H1 (cell line): ENCODE results near the gene NUFIP2. TPM values are rescaled to one million over a fixed set of nuclear protein-coding genes. Genes with fewer than 3 reads are reported as not detected.

Experiments used
- CTCF ChIA-PET: fragments of 300-600 bp; sonication (Branson Sonifier 250); formaldehyde crosslinking; loops from one replicate; lab custom pipeline; 2021; ENCODE audit not compliant: partially characterized antibody; lab: Charles Lee
- POLR2A ChIA-PET: fragments of 300-600 bp; sonication (Branson Sonifier 250); formaldehyde crosslinking; loops from one replicate; lab custom pipeline; 2021; ENCODE audit warnings: inconsistent platforms; ENCODE audit not compliant: partially characterized antibody; lab: Charles Lee
- DNase-seq, 2 experiments: peaks; one replicate each; pipeline versions ENCODE4 v3.0.0 to v3.0.0-alpha.2; 2010 to 2022; ENCODE audit warnings: low spot score in 2 of 2, low read depth in 1 of 2, mixed read lengths in 1 of 2
- FAIRE-seq: peaks from 2 replicates; lab custom pipeline; 2011; peaks lifted over from hg19 to GRCh38; lab: Jason Lieb, UNC
- H2AFZ ChIP-seq: 2 replicates; pipeline ENCODE4 v1.8.1; 2012; ENCODE audit warnings: low read length, inconsistent platforms
- H2AK5ac ChIP-seq: 2 replicates; pipeline ENCODE4 v1.6.1; 2013; ENCODE audit warnings: low read depth, low read length
- H2BK120ac ChIP-seq: replicated peaks from 2 replicates; pipeline ENCODE3; 2013; ENCODE audit warnings: low read depth, low read length, inconsistent platforms
- H2BK12ac ChIP-seq: 2 replicates; pipeline ENCODE4 v1.6.1; 2013; ENCODE audit warnings: low read depth, low read length
- H2BK15ac ChIP-seq: 2 replicates; pipeline ENCODE4 v1.6.1; 2013; ENCODE audit warnings: low read length
- H2BK20ac ChIP-seq: 2 replicates; pipeline ENCODE4 v1.6.1; 2013; ENCODE audit warnings: low read length
- H2BK5ac ChIP-seq: 2 replicates; pipeline ENCODE4 v1.6.1; 2013; ENCODE audit warnings: low read depth, low read length
- H3K14ac ChIP-seq: 2 replicates; pipeline ENCODE4 v1.6.1; 2013; ENCODE audit warnings: inconsistent platforms; ENCODE audit not compliant: insufficient read length
- H3K18ac ChIP-seq: 2 replicates; pipeline ENCODE4 v1.6.1; 2013; ENCODE audit warnings: low read length; ENCODE audit errors: extremely low read depth
- H3K23ac ChIP-seq: 2 replicates; pipeline ENCODE4 v1.6.1; 2013; ENCODE audit warnings: inconsistent platforms; ENCODE audit not compliant: insufficient read length
- H3K23me2 ChIP-seq: 2 replicates; pipeline ENCODE4 v1.6.1; 2013; ENCODE audit warnings: low read depth, low read length
- H3K27ac ChIP-seq: 2 replicates; pipeline ENCODE4 v1.6.1; 2011; ENCODE audit warnings: low read depth, low read length, inconsistent platforms
- H3K27me3 ChIP-seq, 4 experiments: replicated peaks in 1 of 4; 1 replicate in 1 of 4; 2 replicates in 3 of 4; pipeline versions ENCODE4 v1.6.1 to v1.8.1; 2011 to 2013; ENCODE audit warnings: low read length in 3 of 4, mild to moderate bottlenecking in 3 of 4, inconsistent platforms in 2 of 4, mixed read lengths in 2 of 4, moderate library complexity in 1 of 4; ENCODE audit not compliant: control insufficient read depth in 3 of 4, insufficient read depth in 3 of 4; ENCODE audit errors: extremely low read depth in 1 of 4
- H3K36me3 ChIP-seq, 4 experiments: 2 replicates each; pipeline versions ENCODE4 v1.6.1 to v1.8.1; 2011 to 2013; ENCODE audit warnings: mild to moderate bottlenecking in 4 of 4, low read length in 3 of 4, moderate library complexity in 2 of 4, control low read depth in 1 of 4, inconsistent platforms in 1 of 4; ENCODE audit not compliant: insufficient read depth in 4 of 4, control insufficient read depth in 2 of 4
- H3K4ac ChIP-seq: replicated peaks from 2 replicates; pipeline ENCODE3; 2013; ENCODE audit warnings: low read length, low read depth, mixed read lengths, inconsistent platforms; ENCODE audit not compliant: insufficient read length
- H3K4me1 ChIP-seq, 4 experiments: replicated peaks in 1 of 4; 1 replicate in 1 of 4; 2 replicates in 3 of 4; pipeline versions ENCODE4 v1.6.1 to v1.8.1; 2011 to 2013; ENCODE audit warnings: low read length in 3 of 4, inconsistent platforms in 2 of 4, mixed read lengths in 1 of 4; ENCODE audit not compliant: insufficient read depth in 4 of 4, control insufficient read depth in 3 of 4
- H3K4me2 ChIP-seq, 2 experiments: 2 replicates each; pipeline versions ENCODE4 v1.6.1 to v1.8.1; 2011 to 2013; ENCODE audit warnings: low read depth in 2 of 2, low read length in 2 of 2, control low read depth in 1 of 2, inconsistent platforms in 1 of 2, mild to moderate bottlenecking in 1 of 2; ENCODE audit not compliant: insufficient read depth in 1 of 2
- H3K4me3 ChIP-seq, 4 experiments: fragments of 200-600, 300-600 bp in 1 of 4; sonication (generic), shearing (Covaris generic), sonication (Bioruptor Twin) in 1 of 4; 2 replicates each; pipeline versions ENCODE4 v1.5.1 to v1.8.1; 2011 to 2016; ENCODE audit warnings: low read length in 4 of 4, low read depth in 3 of 4, control low read depth in 2 of 4, inconsistent platforms in 2 of 4, mild to moderate bottlenecking in 2 of 4, mixed read lengths in 1 of 4, moderate library complexity in 1 of 4; ENCODE audit not compliant: insufficient read depth in 2 of 4; ENCODE audit errors: extremely low read depth in 1 of 4
- H3K56ac ChIP-seq: replicated peaks from 2 replicates; pipeline ENCODE3; 2013; ENCODE audit warnings: low read depth, mild to moderate bottlenecking, mixed read lengths, low read length, inconsistent platforms; ENCODE audit not compliant: insufficient read length
- H3K79me1 ChIP-seq: 2 replicates; pipeline ENCODE4 v1.6.1; 2013; ENCODE audit warnings: low read depth, low read length, control low read depth
- H3K79me2 ChIP-seq, 2 experiments: 2 replicates each; pipeline versions ENCODE4 v1.6.1 to v1.8.1; 2012 to 2013; ENCODE audit warnings: low read length in 2 of 2, mild to moderate bottlenecking in 2 of 2, inconsistent platforms in 1 of 2; ENCODE audit not compliant: insufficient read depth in 2 of 2, control insufficient read depth in 1 of 2
- H3K9ac ChIP-seq, 4 experiments: replicated peaks in 1 of 4; 1 replicate in 1 of 4; 2 replicates in 3 of 4; pipeline versions ENCODE4 v1.6.1 to v1.8.1; 2011 to 2013; ENCODE audit warnings: low read depth in 3 of 4, low read length in 3 of 4, control low read depth in 2 of 4, mild to moderate bottlenecking in 2 of 4, moderate library complexity in 2 of 4, inconsistent platforms in 1 of 4; ENCODE audit errors: extremely low read depth in 1 of 4
- H3K9me3 ChIP-seq, 2 experiments: 2 replicates each; pipeline versions ENCODE4 v1.6.1 to v1.8.1; 2012 to 2013; ENCODE audit warnings: mild to moderate bottlenecking in 2 of 2, moderate library complexity in 2 of 2, control low read depth in 1 of 2, inconsistent platforms in 1 of 2, low read depth in 1 of 2, low read length in 1 of 2, mixed read lengths in 1 of 2; ENCODE audit not compliant: insufficient read depth in 2 of 2
- H4K20me1 ChIP-seq, 2 experiments: replicated peaks in 1 of 2; 2 replicates each; pipeline versions ENCODE3 to v1.8.1; 2011 to 2013; ENCODE audit warnings: inconsistent platforms in 2 of 2, low read length in 2 of 2, mild to moderate bottlenecking in 1 of 2; ENCODE audit not compliant: insufficient read depth in 2 of 2, control insufficient read depth in 1 of 2
- H4K5ac ChIP-seq: 2 replicates; pipeline ENCODE4 v1.6.1; 2013; ENCODE audit warnings: low read length, low read depth, mixed read lengths, inconsistent platforms; ENCODE audit not compliant: insufficient read length
- H4K8ac ChIP-seq: 2 replicates; pipeline ENCODE4 v1.8.0; 2013; ENCODE audit warnings: mild to moderate bottlenecking, moderate library complexity, low read length, inconsistent platforms; ENCODE audit not compliant: insufficient read depth; ENCODE audit errors: extremely low read depth
- H4K91ac ChIP-seq: replicated peaks from 2 replicates; pipeline ENCODE3; 2013; ENCODE audit warnings: low read length, mixed read lengths, inconsistent platforms; ENCODE audit not compliant: insufficient read length
- BCL11A ChIP-seq, 2 experiments: IDR thresholded peaks; one replicate each; pipeline ENCODE4 v1.6.1; 2011; ENCODE audit warnings: low read depth in 2 of 2, low read length in 2 of 2, mild to moderate bottlenecking in 2 of 2
- CEBPB ChIP-seq: IDR thresholded peaks from 2 replicates; pipeline ENCODE4 v1.6.1; 2012; ENCODE audit warnings: low read depth, low read length
- CHD1 ChIP-seq: IDR thresholded peaks from 2 replicates; pipeline ENCODE4 v1.6.1; 2012; ENCODE audit warnings: low read depth, low read length, improper control_type of control experiment
- EGR1 ChIP-seq: IDR thresholded peaks from 2 replicates; pipeline ENCODE4 v1.6.1; 2011; ENCODE audit warnings: low read depth, low read length, borderline replicate concordance
- EZH2 ChIP-seq: fragments of 200-600 bp; sonication (generic); IDR thresholded peaks from 2 replicates; pipeline ENCODE4 v1.7.1; 2012; ENCODE audit warnings: low read depth, mild to moderate bottlenecking, moderate library complexity, low read length, inconsistent platforms; ENCODE audit not compliant: severe bottlenecking
- POLR2AphosphoS5 ChIP-seq: IDR thresholded peaks from 2 replicates; pipeline ENCODE4 v1.6.1; 2011; ENCODE audit warnings: low read depth, low read length
- SRF ChIP-seq: IDR thresholded peaks from 2 replicates; pipeline ENCODE4 v1.6.1; 2011; ENCODE audit warnings: mild to moderate bottlenecking, low read depth, low read length, moderate library complexity
- TEAD4 ChIP-seq: IDR thresholded peaks from 2 replicates; pipeline ENCODE4 v1.6.1; 2012; ENCODE audit warnings: low read depth, low read length, inconsistent platforms, mixed read lengths
- WGBS, 2 experiments: shearing (Covaris generic) in 1 of 2; methylation state at CpG; one replicate each; pipeline versions ENCODE4 v1.1.6 to v1.1.7; 2013 to 2015; ENCODE audit warnings: low lambda C conversion rate in 2 of 2, mixed read lengths in 2 of 2, inconsistent platforms in 1 of 2, low coverage in 1 of 2, missing lambda C conversion rate in 1 of 2; ENCODE audit not compliant: insufficient replicate concordance in 2 of 2, insufficient coverage in 1 of 2, insufficient read length in 1 of 2; ENCODE audit errors: extremely low coverage in 1 of 2, missing lambda C conversion rate in 1 of 2; 5-methylcytosine and 5-hydroxymethylcytosine counted together
- polyA plus RNA-seq, 7 experiments: library from polyadenylated mRNA; depleted of rRNA in 3 of 7; stranded (reverse) in 5 of 7; unstranded in 2 of 7; fragments of >200 nt in 5 of 7; fragments of 200-250 nt in 2 of 7; gene quantifications; 1 replicate in 5 of 7; 2 replicates in 1 of 7; 4 replicates in 1 of 7; pipeline versions ENCODE4 v1.2.1 to v1.2.3, GENCODE V29; 2011 to 2013; ENCODE audit warnings: missing spikeins in 2 of 7, mixed read lengths in 2 of 7
- total RNA-seq: library from RNA; stranded (reverse); fragmentation: NEBNext Ultra II Directional; extraction: Animal tissue kit (Norgen Biotek cat#: 25700); gene quantifications from 2 replicates; pipeline ENCODE4 v1.2.1, GENCODE V29; 2021
- TF ChIP-seq, protein P1 (sequence below): IDR thresholded peaks from 2 replicates; pipeline ENCODE4 v1.6.1; 2012; ENCODE audit warnings: low read length, inconsistent platforms

Gene NUFIP2
- total and polyA plus RNA-seq, 2 of the 8 experiments (the other 6 are each of a cell fraction or from before 2014, with no cell fraction given), result 65.9 to 118 TPM

DNA sequence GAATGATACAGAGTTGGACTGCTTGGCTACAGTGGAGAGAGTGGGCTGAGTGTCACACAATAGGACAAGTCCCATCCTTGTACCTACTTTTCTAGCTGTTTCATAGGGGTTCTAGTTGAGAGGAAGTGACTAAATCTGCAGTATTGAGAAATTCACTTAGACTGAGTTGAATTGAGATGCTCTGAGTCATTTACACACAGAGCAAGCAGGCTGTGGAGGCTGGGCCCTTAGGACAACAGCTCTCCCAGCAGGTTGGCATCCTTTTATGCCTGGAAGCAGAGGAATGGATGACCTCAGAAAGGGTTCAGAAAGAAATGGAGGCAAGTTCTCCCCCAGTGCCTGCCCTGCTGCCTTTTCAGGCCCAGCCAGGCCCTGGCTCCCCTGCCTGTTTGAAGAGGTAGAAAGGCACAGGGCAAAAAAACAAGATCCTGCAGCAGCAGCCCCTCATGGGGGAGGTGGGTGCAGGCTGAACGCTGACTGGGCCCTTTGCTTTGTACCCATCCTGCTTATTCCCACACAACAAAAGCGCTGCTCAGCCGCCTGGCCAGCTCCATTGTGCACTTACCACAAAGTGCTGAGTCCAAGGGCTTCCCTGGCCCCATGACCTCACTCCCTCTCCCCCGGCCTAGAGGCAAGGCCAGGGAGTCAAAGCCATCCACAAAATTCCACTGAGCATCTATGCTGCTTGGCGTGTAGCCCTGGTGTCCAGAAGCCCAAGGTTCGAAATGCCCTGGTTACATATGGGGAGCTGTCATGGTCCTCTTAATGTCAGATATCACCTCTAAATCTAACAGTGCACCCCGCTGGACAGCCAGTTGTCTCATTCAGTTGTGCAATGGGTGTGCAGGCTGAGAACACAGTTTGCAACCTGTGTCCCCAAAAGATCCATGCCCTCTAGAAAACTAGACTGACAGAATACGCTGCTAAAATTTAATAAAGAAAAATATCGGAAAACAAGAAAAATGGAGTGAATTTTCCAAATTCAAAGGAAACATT is 52.7 kb downstream of the NUFIP2 start:
- peak overlapping the region; percentile 51 for H3K27ac ChIP-seq
- DNase-seq, result peak in 1 of 2 experiments; percentile 67
- TF ChIP-seq EZH2 (no peak), TEAD4 (no peak), CEBPB (peak; percentile 12; the same call in 1 of the 2 replicates), EGR1 (no peak), CHD1 (no peak), SRF (no peak), POLR2AphosphoS5 (no peak), BCL11A (IDR thresholded peaks at IDR 0.05; ENCODE audit: low read depth in 2 of 2, low read length in 2 of 2) (no peak)
- TF ChIP-seq, protein P1, sequence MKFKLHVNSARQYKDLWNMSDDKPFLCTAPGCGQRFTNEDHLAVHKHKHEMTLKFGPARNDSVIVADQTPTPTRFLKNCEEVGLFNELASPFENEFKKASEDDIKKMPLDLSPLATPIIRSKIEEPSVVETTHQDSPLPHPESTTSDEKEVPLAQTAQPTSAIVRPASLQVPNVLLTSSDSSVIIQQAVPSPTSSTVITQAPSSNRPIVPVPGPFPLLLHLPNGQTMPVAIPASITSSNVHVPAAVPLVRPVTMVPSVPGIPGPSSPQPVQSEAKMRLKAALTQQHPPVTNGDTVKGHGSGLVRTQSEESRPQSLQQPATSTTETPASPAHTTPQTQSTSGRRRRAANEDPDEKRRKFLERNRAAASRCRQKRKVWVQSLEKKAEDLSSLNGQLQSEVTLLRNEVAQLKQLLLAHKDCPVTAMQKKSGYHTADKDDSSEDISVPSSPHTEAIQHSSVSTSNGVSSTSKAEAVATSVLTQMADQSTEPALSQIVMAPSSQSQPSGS, result 0 out of 2 replicates have a peak, but pooled peaks have one; percentile 25

More for the DNA sequence above, 52.7 kb downstream of the NUFIP2 start:
- H3K4me1 ChIP-seq, result peaks cover 7 to 13% (median 9%) of the 10 kb centered on the region in 4 experiments; a peak in 6 of 7 replicates
- no peak for FAIRE-seq
- no peaks in the 10 kb centered on the region for H3K79me1 ChIP-seq
- H2BK20ac ChIP-seq, result peak overlapping the region; percentile 37
- H2AK5ac ChIP-seq, result no peak overlapping the region
- H3K9ac ChIP-seq, result peak overlapping the region in 2 of 4 experiments; percentile 15 to 41; a peak in 2 of 7 replicates
- peak overlapping the region; percentile 47 for H2BK120ac ChIP-seq
- no peak overlapping the region for H3K14ac ChIP-seq
- H2AFZ ChIP-seq, result peak overlapping the region; percentile 79
- peak overlapping the region; percentile 29 to 39 for H3K4me2 ChIP-seq
- POLR2A ChIA-PET, result interaction anchor here (0.6 to 1.7 kb wide), 4 partner anchors 15 to 53 kb away, joined by 3 to 10 read pairs (median 4); partner anchors contain the start of gene NUFIP2
- H3K4me3 ChIP-seq, result peak overlapping the region in 1 of 4 experiments; percentile 4; a peak in 2 of 8 replicates
- 71% methylated on average over 9 of the region's 9 CpGs; no CpG with 5 or more reads in 1 of the 2 experiments for WGBS, 2 experiments
- peak overlapping the region; percentile 6 for H2BK5ac ChIP-seq
- peak overlapping the region; percentile 39 for H4K5ac ChIP-seq
- no peak overlapping the region for H3K56ac ChIP-seq
- CTCF ChIA-PET, result interaction anchor here (0.8 to 5.1 kb wide), 10 partner anchors 8 to 118 kb away, joined by 3 to 34 read pairs (median 5); partner anchors contain the start of gene MYO18A
- H2BK12ac ChIP-seq, result peak overlapping the region; percentile 78; the same call in 1 of the 2 replicates
- no peaks in the 10 kb centered on the region for H4K20me1 ChIP-seq
- H3K23me2 ChIP-seq, result no peaks in the 10 kb centered on the region
- H3K27me3 ChIP-seq, result no peaks in the 10 kb centered on the region; a peak in 1 of 7 replicates
- H4K8ac ChIP-seq, result peak overlapping the region; percentile 74
- no peaks in the 10 kb centered on the region for H3K36me3 ChIP-seq
- no peaks in the 10 kb centered on the region for H3K79me2 ChIP-seq
- H3K9me3 ChIP-seq, result no peaks in the 10 kb centered on the region
- no peak overlapping the region for H3K4ac ChIP-seq
- no peak overlapping the region for H3K23ac ChIP-seq
- H2BK15ac ChIP-seq, result peak overlapping the region; percentile 9; the same call in 1 of the 2 replicates
- H3K18ac ChIP-seq, result peak overlapping the region; percentile 54; the same call in 1 of the 2 replicates
- H4K91ac ChIP-seq, result peak overlapping the region; percentile 25
